Measurements from ENCODE around the gene ADARB2. TPM values are rescaled to one million over a fixed set of nuclear protein-coding genes. Genes with fewer than 3 reads are reported as not detected.
A peak's percentile ranks its signal among the peaks of the same experiment; 100 is the strongest.

The ADARB2 gene
- total RNA-seq, 6 donors from 2014 or later = 0.69 to 5.2 (median 1.8) TPM

- WGBS, 2 donors = 83 to 89% methylated on average over 2 to 5 of the region's 5 CpGs
Measured at GRCh38 chr10:1595726-1596125, 141.6 kb downstream of the ADARB2 start.

GRCh38 chr10:1595242-1595600 is 142.1 kb downstream of the ADARB2 start:
- Histone ChIP-seq H3K9me3 (no peaks in the 10 kb centered on the region), H3K27me3 (no peaks in the 10 kb centered on the region), H3K36me3 (no peaks in the 10 kb centered on the region), H3K4me1 (no peaks in the 10 kb centered on the region), H3K27ac (no peak overlapping the region), H3K4me3 (no peak overlapping the region)
- DNase-seq (no peak), ATAC-seq (ENCODE audit: low FRiP score in 2 of 2) (no peak)
- TF ChIP-seq POLR2A (IDR thresholded peaks at IDR 0.05) (no peak), CTCF (IDR thresholded peaks at IDR 0.05) (no peak), POLR2AphosphoS5 (IDR thresholded peaks at IDR 0.05) (no peak), EP300 (IDR thresholded peaks at IDR 0.05) (no peak)
- WGBS, 2 donors = 85 to 87% methylated on average over 6 of the region's 6 CpGs

More at GRCh38 chr10:1595726-1596125, 141.6 kb downstream of the ADARB2 start:
- H3K9me3 ChIP-seq = no peaks in the 10 kb centered on the region
- no peaks in the 10 kb centered on the region for H3K27me3 ChIP-seq
- H3K4me3 ChIP-seq = no peak overlapping the region
- no peak overlapping the region for H3K27ac ChIP-seq
- no peaks in the 10 kb centered on the region for H3K36me3 ChIP-seq
- H3K4me1 ChIP-seq = no peaks in the 10 kb centered on the region
- TF ChIP-seq CTCF (IDR thresholded peaks at IDR 0.05) (no peak), EP300 (IDR thresholded peaks at IDR 0.05) (no peak), POLR2A (IDR thresholded peaks at IDR 0.05) (no peak), POLR2AphosphoS5 (IDR thresholded peaks at IDR 0.05) (no peak)
- DNase-seq = no peak
- no peak for ATAC-seq (ENCODE audit: low FRiP score in 2 of 2)

- 70% methylated on average over 14 to 20 of the region's 20 CpGs for WGBS, 2 donors
- Histone ChIP-seq H3K27ac (no peak overlapping the region), H3K36me3 (no peaks in the 10 kb centered on the region), H3K4me3 (no peak overlapping the region), H3K4me1 (no peaks in the 10 kb centered on the region), H3K27me3 (no peaks in the 10 kb centered on the region), H3K9me3 (no peaks in the 10 kb centered on the region)
- TF ChIP-seq CTCF (IDR thresholded peaks at IDR 0.05) (no peak), EP300 (IDR thresholded peaks at IDR 0.05) (no peak), POLR2A (IDR thresholded peaks at IDR 0.05) (no peak), POLR2AphosphoS5 (IDR thresholded peaks at IDR 0.05) (no peak)
- no peak for DNase-seq
- ATAC-seq (ENCODE audit: low FRiP score in 2 of 2) = peak; percentile 21
Measured at GRCh38 chr10:1594372-1595241, 142.7 kb downstream of the ADARB2 start.

- WGBS, 2 donors = 88 to 92% methylated on average over 8 of the region's 8 CpGs
- no peaks in the 10 kb centered on the region for H3K4me1 ChIP-seq
- H3K4me3 ChIP-seq = no peak overlapping the region
- no peaks in the 10 kb centered on the region for H3K9me3 ChIP-seq
- TF ChIP-seq POLR2A (IDR thresholded peaks at IDR 0.05) (no peak), POLR2AphosphoS5 (IDR thresholded peaks at IDR 0.05) (no peak), CTCF (IDR thresholded peaks at IDR 0.05) (no peak), EP300 (IDR thresholded peaks at IDR 0.05) (no peak)
- no peak overlapping the region for H3K27ac ChIP-seq
- H3K36me3 ChIP-seq = no peaks in the 10 kb centered on the region
- ATAC-seq (ENCODE audit: low FRiP score in 2 of 2) = no peak
- no peak for DNase-seq
- no peaks in the 10 kb centered on the region for H3K27me3 ChIP-seq
Measured at GRCh38 chr10:1591742-1592141, 145.6 kb downstream of the ADARB2 start.

- no peak for ATAC-seq (ENCODE audit: low FRiP score in 2 of 2)
- Histone ChIP-seq H3K4me3 (no peak overlapping the region), H3K27me3 (no peaks in the 10 kb centered on the region), H3K36me3 (no peaks in the 10 kb centered on the region), H3K9me3 (no peaks in the 10 kb centered on the region), H3K4me1 (no peaks in the 10 kb centered on the region), H3K27ac (no peak overlapping the region)
- no peak for TF ChIP-seq POLR2A (IDR thresholded peaks at IDR 0.05)
- no peak for TF ChIP-seq CTCF (IDR thresholded peaks at IDR 0.05)
- no peak for TF ChIP-seq EP300 (IDR thresholded peaks at IDR 0.05)
- no peak for TF ChIP-seq POLR2AphosphoS5 (IDR thresholded peaks at IDR 0.05)
- WGBS, 2 donors = 77 to 78% methylated on average over 7 to 12 of the region's 12 CpGs
- DNase-seq = no peak
Measured at GRCh38 chr10:1591045-1591444, 146.3 kb downstream of the ADARB2 start.
